Progenitor cell of endocrine pancreas (in vitro differentiated cells): ENCODE results near the gene ST6GALNAC4. TPM values are rescaled to one million over a fixed set of nuclear protein-coding genes. Genes with fewer than 3 reads are reported as not detected.
A peak's percentile ranks its signal among the peaks of the same experiment; 100 is the strongest.

Experiments
- DNase-seq: peaks from one replicate; pipeline ENCODE4 v3.0.0; 2021; ENCODE audit warnings: low spot score; ENCODE audit not compliant: unreplicated experiment
- H3K27ac Mint-ChIP-seq: 2 replicates; pipeline ENCODE4 v1.8.0; 2021; ENCODE audit warnings: mild to moderate bottlenecking, moderate library complexity, mixed read lengths
- H3K27me3 Mint-ChIP-seq: 2 replicates; pipeline ENCODE4 v1.8.0; 2021; ENCODE audit warnings: mixed read lengths
- H3K36me3 Mint-ChIP-seq: 2 replicates; pipeline ENCODE4 v1.8.0; 2022; ENCODE audit warnings: mixed read lengths; ENCODE audit not compliant: insufficient read depth
- H3K4me1 Mint-ChIP-seq: 2 replicates; pipeline ENCODE4 v1.8.0; 2021; ENCODE audit warnings: low read depth, mixed read lengths
- H3K4me3 Mint-ChIP-seq: 2 replicates; pipeline ENCODE4 v1.8.0; 2021; ENCODE audit warnings: low read depth, mild to moderate bottlenecking, moderate library complexity, mixed read lengths
- H3K9me3 Mint-ChIP-seq: 2 replicates; pipeline ENCODE4 v1.8.0; 2021; ENCODE audit warnings: low read depth, mixed read lengths
- CTCF ChIP-seq: fragments of 200-600 bp; sonication (generic); IDR thresholded peaks from one replicate; pipeline ENCODE4 v1.5.0; 2021; ENCODE audit warnings: antibody characterized with exemption, mild to moderate bottlenecking; ENCODE audit not compliant: unreplicated experiment
- total RNA-seq: library from RNA; stranded (reverse); gene quantifications from 2 replicates; pipeline ENCODE4 v1.2.1, GENCODE V29; 2021

Gene ST6GALNAC4
- total RNA-seq, 1 donor from 2014 or later = 7.7 TPM

GRCh38 chr9:127903557-127904475, 13.0 kb downstream of the ST6GALNAC4 start:
- H3K4me1 Mint-ChIP-seq = peaks cover 10% of the 10 kb centered on the region
- DNase-seq = no peak

GRCh38 chr9:127899128-127899943, 17.5 kb downstream of the ST6GALNAC4 start, which contains the start of gene ST6GALNAC6:
Gene ST6GALNAC6 (minus strand): TSS chr9:127899603. CDS start chr9:127897981, 1,622 bp downstream.
- peak; percentile 50 for DNase-seq
- Mint-ChIP-seq H3K4me3 (peak within 1 kb of the TSS; percentile 81), H3K4me1 (peaks cover 18% of the 10 kb centered on the region), H3K27ac (peak within 1 kb of the TSS; percentile 91), H3K27me3 (no peaks in the 10 kb centered on the region), H3K9me3 (no peaks in the 10 kb centered on the region), H3K36me3 (peaks cover 16% of the 10 kb centered on the region)
- no peak for TF ChIP-seq CTCF

More at GRCh38 chr9:127903557-127904475, 13.0 kb downstream of the ST6GALNAC4 start:
- no peaks in the 10 kb centered on the region for H3K36me3 Mint-ChIP-seq
- no peaks in the 10 kb centered on the region for H3K27me3 Mint-ChIP-seq
- H3K9me3 Mint-ChIP-seq = no peaks in the 10 kb centered on the region
- peak overlapping the region; percentile 49 for H3K27ac Mint-ChIP-seq
- no peak overlapping the region for H3K4me3 Mint-ChIP-seq
- no peak for TF ChIP-seq CTCF

- DNase-seq = no peak
- H3K4me1 Mint-ChIP-seq = peaks cover 14% of the 10 kb centered on the region
- peak overlapping the region; percentile 91 for H3K27ac Mint-ChIP-seq
- H3K9me3 Mint-ChIP-seq = peaks cover under 1% of the 10 kb centered on the region
- TF ChIP-seq CTCF = no peak
- H3K27me3 Mint-ChIP-seq = no peaks in the 10 kb centered on the region
- H3K4me3 Mint-ChIP-seq = peak overlapping the region; percentile 81
- H3K36me3 Mint-ChIP-seq = peaks cover 24% of the 10 kb centered on the region
Observed at GRCh38 chr9:127898433-127899127, 18.3 kb downstream of the ST6GALNAC4 start.

GRCh38 chr9:127897193-127897692, 19.6 kb downstream of the ST6GALNAC4 start:
- no peak for TF ChIP-seq CTCF
- H3K27ac Mint-ChIP-seq = peak overlapping the region; percentile 86
- H3K4me1 Mint-ChIP-seq = peaks cover 14% of the 10 kb centered on the region

More at GRCh38 chr9:127897193-127897692, 19.6 kb downstream of the ST6GALNAC4 start:
- Mint-ChIP-seq H3K9me3 (peaks cover 4% of the 10 kb centered on the region), H3K36me3 (peaks cover 37% of the 10 kb centered on the region), H3K4me3 (peak overlapping the region; percentile 51), H3K27me3 (no peaks in the 10 kb centered on the region)
- DNase-seq = peak; percentile 66
